Lung microvascular endothelial cell (primary cell): ENCODE measurements around the gene DHX15. TPM values are rescaled to one million over a fixed set of nuclear protein-coding genes. Genes with fewer than 3 reads are reported as not detected.
"Not testable (repeated sequence)": the region's sequence is repeated elsewhere in the genome, so short reads cannot be mapped to it uniquely, and the experiment has no call there.

Experiments used
- DNase-seq, 2 donors: peaks; one replicate each; pipeline versions ENCODE4 v3.0.0 to v3.0.0-alpha.2; 2010; ENCODE audit warnings: low read depth in 2 of 2
- total RNA-seq: library from RNA; depleted of rRNA; stranded (reverse); fragments of >200 nt; gene quantifications from 2 replicates; pipeline ENCODE4 v1.2.1, GENCODE V29; 2014

The DHX15 gene
- total RNA-seq, 1 donor from 2014 or later, result 105 TPM

- DNase-seq, result no peak
These were observed 33.7 kb downstream of the DHX15 start for GRCh38 chr4:24550441-24551175.

- DNase-seq, result no peak
These were observed 36.4 kb downstream of the DHX15 start for GRCh38 chr4:24547979-24548378.

DNA sequence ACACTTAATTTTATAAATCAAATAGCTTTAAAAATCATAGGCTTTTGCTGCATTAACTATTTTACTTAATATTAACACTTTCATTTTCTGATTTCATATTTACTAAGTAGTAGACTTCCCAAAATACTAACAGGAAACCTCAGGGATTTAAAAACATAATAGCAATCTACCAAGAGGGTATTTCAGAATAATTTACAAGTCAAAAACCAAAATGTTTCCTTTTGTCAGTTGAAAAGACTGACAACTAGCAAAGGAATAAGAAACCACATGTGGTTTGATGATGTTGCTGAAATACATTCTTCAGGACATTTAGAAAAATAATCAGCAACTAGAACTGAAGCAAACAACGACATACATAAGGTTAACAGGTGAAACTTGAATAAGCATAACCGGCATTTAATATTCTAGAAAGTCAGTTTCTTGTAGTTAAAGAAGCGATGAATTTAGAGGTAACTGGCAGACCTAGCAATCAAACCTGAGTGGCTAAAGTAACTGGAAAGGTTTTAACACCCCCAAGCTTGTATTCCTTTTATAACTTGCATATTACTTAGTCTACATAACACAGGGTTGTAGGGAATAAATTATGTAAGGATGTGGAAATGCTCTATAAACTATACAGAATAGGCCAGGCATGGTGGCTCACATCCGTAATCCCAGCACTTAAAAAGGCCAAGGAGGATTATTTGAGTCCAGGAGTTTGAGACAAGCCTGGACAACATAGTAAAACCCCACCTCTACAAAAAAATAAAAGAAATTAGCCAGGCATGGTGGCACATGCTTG, 40.0 kb downstream of the DHX15 start:
- DNase-seq, result no peak

DNA sequence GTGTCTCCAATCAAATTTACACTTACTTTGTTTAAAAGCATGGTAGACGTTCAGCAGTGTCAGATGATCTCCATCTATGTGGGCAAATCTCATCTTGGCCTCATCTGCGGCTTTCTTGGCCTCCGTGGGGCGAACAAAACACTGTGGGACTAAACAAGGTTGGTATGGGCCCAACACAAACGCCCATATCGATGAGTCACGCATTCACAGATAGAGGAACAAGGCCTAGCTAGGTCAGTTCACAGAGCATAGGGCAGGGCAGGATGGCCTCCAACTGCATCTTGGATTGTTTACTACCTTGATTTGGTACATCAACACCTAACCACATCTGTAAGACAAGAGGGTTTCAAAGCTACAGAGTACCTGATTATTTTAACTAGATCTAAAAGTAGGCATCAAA, 47.3 kb downstream of the DHX15 start:
- no peak for DNase-seq

DNA sequence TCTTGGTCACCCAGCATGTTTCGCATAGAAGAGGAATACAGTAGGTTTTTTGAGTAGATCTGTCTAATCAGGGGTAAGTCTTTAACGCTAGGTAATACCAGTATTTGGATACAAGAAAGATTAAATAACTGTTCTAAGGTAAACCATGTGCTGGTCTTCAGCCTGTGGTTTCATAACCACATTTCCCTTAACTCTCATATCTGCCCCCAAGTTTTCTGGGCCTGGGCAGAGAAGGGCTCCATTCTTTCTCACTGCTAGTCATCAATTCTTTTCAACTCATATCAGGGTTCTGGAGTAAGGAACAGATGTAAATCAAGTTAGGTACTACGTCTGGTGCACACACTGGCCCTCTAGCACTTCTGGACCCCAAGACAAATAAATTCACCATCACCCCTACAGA, 49.0 kb downstream of the DHX15 start:
- DNase-seq, result no peak

GRCh38 chr4:24533364-24533763, 51.0 kb downstream of the DHX15 start:
- DNase-seq, result no peak

DNA sequence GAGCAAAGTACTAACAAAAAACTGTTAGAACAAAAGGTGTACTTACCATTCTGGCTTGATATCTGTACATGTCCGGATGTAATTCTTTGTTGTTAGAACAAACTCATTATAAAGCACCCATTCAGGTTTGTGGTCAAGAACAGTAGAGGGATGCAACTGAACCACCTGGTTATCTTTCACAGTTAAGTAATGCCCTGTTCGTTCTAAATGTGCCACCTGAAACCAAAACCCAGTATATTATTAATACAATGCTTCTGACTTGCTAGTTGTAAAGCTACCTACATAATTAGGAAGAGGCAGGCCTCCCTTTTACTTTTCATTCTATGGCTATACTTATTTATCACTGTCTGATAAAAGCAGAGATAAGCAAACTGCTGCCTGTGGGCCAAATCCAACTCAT, 54.8 kb downstream of the DHX15 start:
- no peak for DNase-seq

DNA sequence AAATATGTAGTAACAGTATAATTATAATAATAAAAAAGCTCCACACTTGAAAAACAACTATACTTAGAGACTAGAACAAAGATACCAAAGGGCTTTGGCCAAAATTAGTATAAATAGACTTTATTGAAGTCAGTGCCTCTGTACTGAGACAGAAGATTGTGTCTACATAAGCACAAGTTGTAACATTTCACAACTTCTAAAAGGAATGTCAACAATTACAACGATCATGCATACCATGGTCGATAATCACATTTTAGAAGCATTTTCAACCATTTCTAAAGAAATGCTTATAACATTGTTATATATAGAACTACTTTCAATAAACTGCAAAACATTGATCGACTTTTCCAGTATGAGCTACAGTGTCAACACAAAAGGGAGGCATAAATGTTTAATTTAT, 57.0 kb downstream of the DHX15 start:
- no peak for DNase-seq

DNA sequence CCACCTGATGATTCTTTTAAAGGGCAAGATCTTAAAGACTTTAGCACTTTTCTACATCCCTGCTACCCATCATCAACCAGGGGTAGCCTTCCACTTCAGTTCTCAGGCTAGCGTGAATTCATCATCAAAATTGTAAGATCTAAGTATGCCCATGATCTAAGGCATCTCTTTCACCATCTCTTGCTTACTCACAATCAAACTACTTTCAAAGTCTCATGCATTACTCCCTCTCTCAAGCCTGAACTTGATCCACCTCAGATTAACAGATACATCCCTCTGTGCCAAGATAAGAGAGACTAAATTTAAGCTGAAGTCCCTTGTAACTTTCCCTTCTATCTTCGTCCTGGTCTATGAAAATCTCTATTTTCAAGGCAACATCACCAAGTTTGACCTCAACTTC, 62.8 kb downstream of the DHX15 start:
- no peak for DNase-seq

- DNase-seq, result peak; percentile 28 to 51
These were observed 64.7 kb downstream of the DHX15 start for GRCh38 chr4:24519649-24520048.

DNA sequence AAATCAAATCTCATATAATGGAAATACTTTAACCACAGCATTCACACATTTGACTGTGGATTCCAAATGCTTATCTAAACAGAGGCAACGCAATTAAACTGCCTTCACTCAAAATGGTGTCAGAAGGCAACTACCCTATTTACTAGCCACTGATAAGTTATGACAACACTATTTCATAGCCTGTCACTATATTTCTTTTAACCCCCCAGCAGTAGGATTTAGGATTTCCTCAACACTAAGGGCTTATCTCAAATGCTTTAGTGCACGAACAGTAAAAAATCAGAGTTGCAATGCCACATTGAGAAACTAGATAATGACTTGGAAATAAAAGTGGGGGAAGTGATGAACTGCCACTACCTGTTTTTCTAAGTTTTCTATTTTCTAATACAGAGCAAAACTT, 66.7 kb downstream of the DHX15 start:
- no peak for DNase-seq

GRCh38 chr4:24516926-24517325, 67.4 kb downstream of the DHX15 start:
- no peak for DNase-seq

- no peak for DNase-seq
These were observed 68.7 kb downstream of the DHX15 start for GRCh38 chr4:24515698-24516097.

- DNase-seq, result peak; percentile 5 to 11
These were observed 69.5 kb downstream of the DHX15 start for GRCh38 chr4:24514808-24515207.

DNA sequence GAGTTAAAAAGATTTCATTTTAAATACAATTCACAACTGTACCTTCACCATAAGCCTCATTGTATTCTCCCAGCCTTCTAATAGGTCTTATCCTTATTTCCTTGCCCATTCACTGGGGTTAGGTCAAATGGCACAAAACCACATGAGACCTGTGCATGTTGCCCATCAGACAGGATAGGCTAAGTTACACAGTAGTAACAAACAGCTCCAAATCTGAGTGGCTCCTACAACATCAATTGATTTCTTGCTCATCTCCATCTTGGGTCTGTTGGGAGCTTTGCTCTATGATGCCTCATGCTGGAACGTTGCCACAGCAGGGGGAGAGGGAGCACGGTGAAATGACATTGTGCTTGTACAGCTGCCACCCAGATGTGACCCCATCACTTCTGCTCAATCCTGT, 70.6 kb downstream of the DHX15 start:
- DNase-seq, result no peak

DNA sequence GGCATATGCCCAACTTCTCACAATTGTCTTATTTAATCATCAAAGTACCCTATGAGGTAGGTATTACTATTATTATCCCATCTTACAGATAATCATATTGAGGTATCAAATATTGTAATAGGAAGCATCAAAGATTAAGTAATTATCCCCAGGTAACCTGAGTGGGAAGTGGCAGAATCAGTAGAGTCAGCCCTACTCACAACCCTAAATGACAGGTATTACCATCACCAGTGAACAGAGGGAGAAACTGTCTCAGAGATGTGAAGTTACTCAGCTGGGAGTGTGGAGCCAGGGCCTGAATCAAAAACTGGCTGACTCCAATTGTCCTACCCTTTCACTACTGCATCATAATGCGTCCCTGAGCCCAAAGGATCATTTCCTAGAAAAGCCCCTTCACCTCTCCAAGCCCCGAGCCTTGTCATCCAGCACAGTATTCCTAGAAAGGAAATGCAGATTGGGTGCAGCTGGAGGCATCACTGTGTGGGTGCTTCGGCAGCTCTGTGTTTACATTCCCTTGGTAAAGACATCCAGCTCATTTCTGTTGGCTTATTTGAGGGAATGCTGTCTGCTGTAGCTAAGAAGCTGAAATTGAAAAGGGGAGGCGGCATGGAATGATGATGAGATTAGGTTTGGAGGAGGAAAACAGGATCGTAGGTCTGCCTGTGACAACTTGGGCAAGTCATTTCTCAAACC, 72.8 kb downstream of the DHX15 start:
- no peak for DNase-seq

DNA sequence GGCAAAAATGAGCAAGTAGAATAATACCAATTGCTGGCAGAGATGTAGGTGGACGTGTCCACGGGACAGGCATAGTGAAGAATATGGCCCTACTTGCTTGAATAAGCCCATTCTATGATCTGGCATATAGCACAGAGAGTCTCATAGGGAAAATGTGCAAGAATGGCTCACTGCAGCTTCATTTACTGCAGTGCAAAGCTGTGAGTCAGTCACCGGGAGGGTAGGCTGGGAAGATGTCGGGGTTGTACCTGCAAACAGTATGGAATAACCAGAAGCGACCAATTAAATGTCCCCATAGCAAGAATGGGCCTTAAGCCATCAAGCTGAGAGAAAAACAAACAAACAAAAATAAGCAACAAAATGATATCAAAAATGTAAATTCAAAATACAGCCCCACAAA, 74.3 kb downstream of the DHX15 start:
- no peak for DNase-seq

- DNase-seq, result no peak
These were observed 75.8 kb downstream of the DHX15 start for GRCh38 chr4:24508541-24508940.

GRCh38 chr4:24507439-24507838, 76.9 kb downstream of the DHX15 start:
- DNase-seq, result no peak

DNA sequence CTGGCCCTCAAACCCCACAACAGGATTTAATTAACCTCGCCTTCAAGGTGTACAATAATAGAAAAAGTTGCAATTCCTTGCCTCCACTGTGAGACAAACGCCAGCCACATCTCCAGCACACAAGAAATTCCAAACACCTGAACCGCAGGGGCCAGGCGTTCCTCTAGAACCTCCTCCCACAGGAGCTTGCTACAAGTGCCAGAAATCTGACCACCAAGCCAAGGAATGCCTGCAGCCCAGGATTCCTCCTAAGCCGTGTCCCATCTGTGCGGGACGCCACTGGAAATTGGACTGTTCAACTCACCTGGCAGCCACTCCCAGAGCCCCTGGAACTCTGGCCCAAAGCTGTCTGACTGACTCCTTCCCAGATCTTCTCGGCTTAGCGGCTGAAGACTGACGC, 81.3 kb downstream of the DHX15 start:
- not testable (repeated sequence) for DNase-seq

GRCh38 chr4:24497221-24497620, 87.1 kb downstream of the DHX15 start:
- no peak for DNase-seq

- no peak for DNase-seq
These were observed 87.8 kb downstream of the DHX15 start for GRCh38 chr4:24496597-24496996.

- no peak for DNase-seq
These were observed 89.0 kb downstream of the DHX15 start for GRCh38 chr4:24495388-24495787.
